Measurements from ENCODE around the gene IDH3G. TPM values are rescaled to one million over a fixed set of nuclear protein-coding genes. Genes with fewer than 3 reads are reported as not detected.

IDH3G gene
- total RNA-seq, 1 experiment from 2014 or later, result 89.4 TPM

DNA sequence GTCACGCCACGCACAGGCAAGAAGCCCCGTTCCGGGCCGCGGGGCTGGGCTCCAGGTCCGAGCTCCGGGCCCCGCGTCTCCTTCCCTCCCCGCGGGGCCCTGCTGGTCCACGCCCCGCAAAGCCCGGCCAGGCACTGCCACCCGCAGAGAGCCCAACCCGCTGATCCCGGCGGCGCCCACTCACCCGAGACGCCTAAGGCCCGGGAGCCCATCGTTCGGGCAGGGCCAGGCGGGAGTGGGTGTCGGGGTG is 35.3 kb upstream of the IDH3G start:
- BruUV-seq (replicated peaks), result no TSS peak
- TF ChIP-seq, protein P1, sequence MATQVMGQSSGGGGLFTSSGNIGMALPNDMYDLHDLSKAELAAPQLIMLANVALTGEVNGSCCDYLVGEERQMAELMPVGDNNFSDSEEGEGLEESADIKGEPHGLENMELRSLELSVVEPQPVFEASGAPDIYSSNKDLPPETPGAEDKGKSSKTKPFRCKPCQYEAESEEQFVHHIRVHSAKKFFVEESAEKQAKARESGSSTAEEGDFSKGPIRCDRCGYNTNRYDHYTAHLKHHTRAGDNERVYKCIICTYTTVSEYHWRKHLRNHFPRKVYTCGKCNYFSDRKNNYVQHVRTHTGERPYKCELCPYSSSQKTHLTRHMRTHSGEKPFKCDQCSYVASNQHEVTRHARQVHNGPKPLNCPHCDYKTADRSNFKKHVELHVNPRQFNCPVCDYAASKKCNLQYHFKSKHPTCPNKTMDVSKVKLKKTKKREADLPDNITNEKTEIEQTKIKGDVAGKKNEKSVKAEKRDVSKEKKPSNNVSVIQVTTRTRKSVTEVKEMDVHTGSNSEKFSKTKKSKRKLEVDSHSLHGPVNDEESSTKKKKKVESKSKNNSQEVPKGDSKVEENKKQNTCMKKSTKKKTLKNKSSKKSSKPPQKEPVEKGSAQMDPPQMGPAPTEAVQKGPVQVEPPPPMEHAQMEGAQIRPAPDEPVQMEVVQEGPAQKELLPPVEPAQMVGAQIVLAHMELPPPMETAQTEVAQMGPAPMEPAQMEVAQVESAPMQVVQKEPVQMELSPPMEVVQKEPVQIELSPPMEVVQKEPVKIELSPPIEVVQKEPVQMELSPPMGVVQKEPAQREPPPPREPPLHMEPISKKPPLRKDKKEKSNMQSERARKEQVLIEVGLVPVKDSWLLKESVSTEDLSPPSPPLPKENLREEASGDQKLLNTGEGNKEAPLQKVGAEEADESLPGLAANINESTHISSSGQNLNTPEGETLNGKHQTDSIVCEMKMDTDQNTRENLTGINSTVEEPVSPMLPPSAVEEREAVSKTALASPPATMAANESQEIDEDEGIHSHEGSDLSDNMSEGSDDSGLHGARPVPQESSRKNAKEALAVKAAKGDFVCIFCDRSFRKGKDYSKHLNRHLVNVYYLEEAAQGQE (IDR thresholded peaks at IDR 0.05; ENCODE audit: insufficient read depth in 1 of 2, low read depth in 2 of 2, low read length in 1 of 2), result no peak
- TF ChIP-seq POLR2AphosphoS5 (IDR thresholded peaks at IDR 0.05; ENCODE audit: low read depth, low read length) (no peak), SIN3A (IDR thresholded peaks at IDR 0.05; ENCODE audit: borderline replicate concordance, insufficient read depth, low read depth, low read length) (no peak)
- TF ChIP-seq, protein P2, sequence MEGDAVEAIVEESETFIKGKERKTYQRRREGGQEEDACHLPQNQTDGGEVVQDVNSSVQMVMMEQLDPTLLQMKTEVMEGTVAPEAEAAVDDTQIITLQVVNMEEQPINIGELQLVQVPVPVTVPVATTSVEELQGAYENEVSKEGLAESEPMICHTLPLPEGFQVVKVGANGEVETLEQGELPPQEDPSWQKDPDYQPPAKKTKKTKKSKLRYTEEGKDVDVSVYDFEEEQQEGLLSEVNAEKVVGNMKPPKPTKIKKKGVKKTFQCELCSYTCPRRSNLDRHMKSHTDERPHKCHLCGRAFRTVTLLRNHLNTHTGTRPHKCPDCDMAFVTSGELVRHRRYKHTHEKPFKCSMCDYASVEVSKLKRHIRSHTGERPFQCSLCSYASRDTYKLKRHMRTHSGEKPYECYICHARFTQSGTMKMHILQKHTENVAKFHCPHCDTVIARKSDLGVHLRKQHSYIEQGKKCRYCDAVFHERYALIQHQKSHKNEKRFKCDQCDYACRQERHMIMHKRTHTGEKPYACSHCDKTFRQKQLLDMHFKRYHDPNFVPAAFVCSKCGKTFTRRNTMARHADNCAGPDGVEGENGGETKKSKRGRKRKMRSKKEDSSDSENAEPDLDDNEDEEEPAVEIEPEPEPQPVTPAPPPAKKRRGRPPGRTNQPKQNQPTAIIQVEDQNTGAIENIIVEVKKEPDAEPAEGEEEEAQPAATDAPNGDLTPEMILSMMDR (IDR thresholded peaks at IDR 0.05), result no peak
- H3K36me3 ChIP-seq (ENCODE audit: control insufficient read depth, insufficient read depth, low read length), result no peaks in the 10 kb centered on the region
- peak overlapping the region; percentile 55 to 67 for H3K4me3 ChIP-seq (ENCODE audit: low read depth in 2 of 2, low read length in 2 of 2)
- intact Hi-C loops (cut with micrococcal nuclease; ENCODE audit: unreplicated experiment), result no loop called here
- peaks cover 10% of the 10 kb centered on the region; the same call in 1 of the 2 replicates for H3K4me1 ChIP-seq (ENCODE audit: control insufficient read depth, insufficient read depth, low read length)
- in situ Hi-C loops (cut with HindIII; ENCODE audit: low pct_unique_long_range_greater_than_20kb, low sequenced_read_pairs), result no loop called here
- H3K9me3 ChIP-seq (ENCODE audit: control insufficient read depth, insufficient read depth, low read depth, low read length), result no peaks in the 10 kb centered on the region
- ChIA-PET CTCF (no interaction called here), POLR2A (no interaction called here)
- no peaks in the 10 kb centered on the region for H3K27me3 ChIP-seq (ENCODE audit: control insufficient read depth, insufficient read depth, low read length)
- H3K27ac ChIP-seq (ENCODE audit: low read length), result peak overlapping the region; percentile 59
- no peak for DNase-seq (ENCODE audit: low read depth, low spot score)
- ATAC-seq, result peak; percentile 15; the same call in 1 of the 2 replicates

DNA sequence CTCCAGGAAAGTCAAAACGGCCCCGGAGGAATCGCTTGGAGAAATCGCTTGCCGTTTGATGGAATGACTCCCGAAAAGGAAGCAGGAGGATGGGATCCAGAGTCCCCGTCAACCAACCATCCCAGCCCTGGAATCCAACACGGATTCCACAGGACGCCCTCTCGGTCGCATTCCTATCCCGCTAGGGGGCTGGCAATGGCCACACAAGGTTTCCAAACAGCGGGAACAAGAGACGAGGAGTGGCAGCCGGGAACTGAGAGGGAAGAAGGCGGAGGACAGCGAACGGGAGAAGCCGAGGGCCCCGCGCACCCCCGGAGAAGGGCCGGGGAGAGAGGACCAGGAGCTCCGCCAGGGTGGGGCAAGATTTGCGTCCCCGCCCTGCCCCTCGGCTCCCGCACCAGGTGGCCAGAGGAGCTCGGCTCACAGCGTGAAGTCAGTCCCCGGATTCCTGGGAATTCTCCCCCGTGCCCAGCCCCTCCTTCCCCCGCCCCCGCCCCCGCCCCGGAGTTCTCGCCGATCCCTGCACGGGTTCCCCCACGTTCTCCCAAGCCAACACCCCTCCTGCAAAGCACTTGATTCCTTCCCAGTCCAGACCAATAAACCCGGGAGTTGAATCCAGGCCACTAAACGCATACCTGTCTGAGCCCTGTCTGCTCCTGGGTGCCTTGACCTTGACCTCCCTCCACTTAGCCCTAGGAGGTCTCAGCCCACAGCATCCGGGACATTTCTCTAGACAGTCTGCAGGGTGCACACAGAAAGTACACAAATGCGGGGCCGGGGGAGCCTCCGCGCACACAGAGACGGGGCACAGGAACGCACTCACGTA is 34.8 kb upstream of the IDH3G start:
- TF ChIP-seq SIN3A (IDR thresholded peaks at IDR 0.05; ENCODE audit: borderline replicate concordance, insufficient read depth, low read depth, low read length) (no peak), TCF7L2 (IDR thresholded peaks at IDR 0.05; ENCODE audit: low read depth, low read length) (no peak), POLR2AphosphoS5 (IDR thresholded peaks at IDR 0.05; ENCODE audit: low read depth, low read length) (no peak)
- TF ChIP-seq, protein P1 (IDR thresholded peaks at IDR 0.05; ENCODE audit: insufficient read depth in 1 of 2, low read depth in 2 of 2, low read length in 1 of 2), result no peak
- TF ChIP-seq, protein P2 (IDR thresholded peaks at IDR 0.05), result no peak; the same call in 1 of the 2 replicates
- no TSS peak for BruUV-seq (replicated peaks)
- DNase-seq (ENCODE audit: low read depth, low spot score) (no peak), ATAC-seq (peak; percentile 65)
- H3K27me3 ChIP-seq (ENCODE audit: control insufficient read depth, insufficient read depth, low read length), result no peaks in the 10 kb centered on the region
- in situ Hi-C loops (cut with HindIII; ENCODE audit: low pct_unique_long_range_greater_than_20kb, low sequenced_read_pairs), result no loop called here
- H3K4me1 ChIP-seq (ENCODE audit: control insufficient read depth, insufficient read depth, low read length), result peaks cover 10% of the 10 kb centered on the region; the same call in 1 of the 2 replicates
- H3K27ac ChIP-seq (ENCODE audit: low read length), result peak overlapping the region; percentile 83
- CTCF ChIA-PET, result no interaction called here
- POLR2A ChIA-PET, result no interaction called here
- intact Hi-C loops (cut with micrococcal nuclease; ENCODE audit: unreplicated experiment), result no loop called here
- H3K36me3 ChIP-seq (ENCODE audit: control insufficient read depth, insufficient read depth, low read length), result no peaks in the 10 kb centered on the region
- H3K4me3 ChIP-seq (ENCODE audit: low read depth in 2 of 2, low read length in 2 of 2), result peak overlapping the region; percentile 55 to 67
- no peaks in the 10 kb centered on the region for H3K9me3 ChIP-seq (ENCODE audit: control insufficient read depth, insufficient read depth, low read depth, low read length)
